GM23338 (cell line): ENCODE data around the gene NPAS3. TPM values are rescaled to one million over a fixed set of nuclear protein-coding genes. Genes with fewer than 3 reads are reported as not detected.

ENCODE experiments used
- ATAC-seq: fragments of 200-7000 bp; cut with Tn5 transposase; 3 replicates; pipeline ENCODE4 v1.9.1; 2020
- DNase-seq: peaks from one replicate; pipeline ENCODE4 v3.0.0-alpha.2; 2015; ENCODE audit warnings: low spot score
- H2AFZ ChIP-seq: fragments of 200-600 bp; sonication (generic); 2 replicates; pipeline ENCODE4 v1.8.0; 2016; ENCODE audit warnings: antibody characterized with exemption, mild to moderate bottlenecking, moderate library complexity
- H3F3A ChIP-seq: fragments of 200-600 bp; sonication (generic); replicated peaks from 2 replicates; pipeline ENCODE4 v1.8.0; 2017; ENCODE audit warnings: antibody characterized with exemption, mixed run types, low read depth
- H3K27ac ChIP-seq: fragments of 200-600 bp; sonication (generic); 2 replicates; pipeline ENCODE4 v1.6.1; 2016; ENCODE audit warnings: low read depth
- H3K27me3 ChIP-seq: fragments of 200-600 bp; sonication (generic); 2 replicates; pipeline ENCODE4 v1.8.0; 2016; ENCODE audit warnings: mild to moderate bottlenecking, mixed run types, moderate library complexity; ENCODE audit not compliant: insufficient read depth
- H3K36me3 ChIP-seq: fragments of 200-600 bp; sonication (generic); 2 replicates; pipeline ENCODE4 v1.8.0; 2016; ENCODE audit warnings: mild to moderate bottlenecking; ENCODE audit not compliant: insufficient read depth
- H3K4me1 ChIP-seq: fragments of 200-600 bp; sonication (generic); 2 replicates; pipeline ENCODE4 v1.8.0; 2016; ENCODE audit warnings: mild to moderate bottlenecking, moderate library complexity; ENCODE audit not compliant: insufficient read depth
- H3K4me2 ChIP-seq: fragments of 200-600 bp; sonication (generic); 2 replicates; pipeline ENCODE4 v1.7.1; 2017; ENCODE audit warnings: mixed run types
- H3K4me3 ChIP-seq: fragments of 200-600 bp; sonication (generic); 2 replicates; pipeline ENCODE4 v1.6.1; 2016; ENCODE audit warnings: mixed run types
- H3K79me2 ChIP-seq: fragments of 200-600 bp; sonication (generic); replicated peaks from 2 replicates; pipeline ENCODE4 v1.8.0; 2017; ENCODE audit warnings: mild to moderate bottlenecking; ENCODE audit not compliant: insufficient read depth
- H3K9me2 ChIP-seq: fragments of 200-600 bp; sonication (generic); 2 replicates; pipeline ENCODE4 v1.8.0; 2017; ENCODE audit not compliant: insufficient read depth
- H4K20me1 ChIP-seq: fragments of 200-600 bp; sonication (generic); replicated peaks from 2 replicates; pipeline ENCODE4 v1.8.0; 2017; ENCODE audit warnings: mild to moderate bottlenecking; ENCODE audit not compliant: insufficient read depth
- H3K27ac Mint-ChIP-seq: 2 replicates; pipeline ENCODE4 v1.8.0; 2020; ENCODE audit warnings: inconsistent platforms, mild to moderate bottlenecking, moderate library complexity, mixed read lengths
- H3K27me3 Mint-ChIP-seq: 3 replicates; pipeline ENCODE4 v1.8.0; 2022; ENCODE audit warnings: low read depth, mild to moderate bottlenecking, moderate library complexity, mixed read lengths, inconsistent platforms; ENCODE audit not compliant: insufficient read depth, poor library complexity
- H3K36me3 Mint-ChIP-seq: 3 replicates; pipeline ENCODE4 v1.8.0; 2021; ENCODE audit warnings: low read depth, mild to moderate bottlenecking, inconsistent platforms, moderate library complexity, mixed read lengths
- H3K4me1 Mint-ChIP-seq: 3 replicates; pipeline ENCODE4 v1.8.0; 2020; ENCODE audit warnings: mild to moderate bottlenecking, inconsistent platforms, mixed read lengths
- H3K4me3 Mint-ChIP-seq: 3 replicates; pipeline ENCODE4 v1.8.0; 2021; ENCODE audit warnings: moderate library complexity, mild to moderate bottlenecking, inconsistent platforms, mixed read lengths
- H3K9me3 Mint-ChIP-seq: 3 replicates; pipeline ENCODE4 v1.8.0; 2020; ENCODE audit warnings: moderate library complexity, mild to moderate bottlenecking, inconsistent platforms, mixed read lengths
- CREB1 ChIP-seq: fragments of 250-450 bp; sonication (Bioruptor Pico); IDR thresholded peaks from 2 replicates; pipeline ENCODE4 v1.5.0; 2020; ENCODE audit warnings: low read depth, mild to moderate bottlenecking, moderate library complexity
- EZH2 ChIP-seq: fragments of 200-600 bp; sonication (generic); IDR thresholded peaks from one replicate; pipeline ENCODE4 v1.8.0; 2017; ENCODE audit warnings: antibody characterized with exemption, mild to moderate bottlenecking, low read depth; ENCODE audit not compliant: unreplicated experiment
- EZH2phosphoT487 ChIP-seq: fragments of 200-600 bp; sonication (generic); IDR thresholded peaks from one replicate; pipeline ENCODE4 v1.8.1; 2018; ENCODE audit warnings: antibody characterized with exemption; ENCODE audit not compliant: unreplicated experiment
- NANOG ChIP-seq: IDR thresholded peaks from 2 replicates; pipeline ENCODE4 v1.6.1; 2016; ENCODE audit warnings: antibody characterized with exemption, borderline replicate concordance
- STAT1 ChIP-seq: IDR thresholded peaks from one replicate; pipeline ENCODE4 v1.6.1; 2016; ENCODE audit warnings: antibody characterized with exemption; ENCODE audit not compliant: unreplicated experiment
- ZNF331 ChIP-seq: fragments of 250-450 bp; sonication (Bioruptor Pico); IDR thresholded peaks from 2 replicates; pipeline ENCODE4 v1.5.0; 2020; ENCODE audit warnings: low read depth, mild to moderate bottlenecking, moderate library complexity
- ZNF462 ChIP-seq: fragments of 250-450 bp; sonication (Bioruptor Pico); IDR thresholded peaks from 2 replicates; pipeline ENCODE4 v1.5.0; 2020; ENCODE audit warnings: mild to moderate bottlenecking, moderate library complexity
- polyA plus RNA-seq: library from polyadenylated mRNA; unstranded; fragments of >200 nt; fragmentation: Nextera tagmentation; extraction: Ambion mirVana; gene quantifications from 2 replicates; pipeline ENCODE4 v1.2.1, GENCODE V29; 2016
- total RNA-seq: library from RNA; depleted of rRNA; stranded (reverse); fragments of >200 nt; shearing (Covaris generic); gene quantifications from 2 replicates; pipeline ENCODE4 v1.2.3, GENCODE V29; 2014
- TF ChIP-seq, protein P1 (sequence below), 2 experiments: fragments of 200-600 bp in 1 of 2; sonication (generic) in 1 of 2; conservative IDR thresholded peaks; 2 replicates each; pipeline versions ENCODE4 v1.5.1 to v1.6.1; 2016 to 2017; ENCODE audit warnings: antibody characterized with exemption in 2 of 2, low read depth in 2 of 2, mild to moderate bottlenecking in 2 of 2, moderate library complexity in 1 of 2

NPAS3 gene
- total and polyA plus RNA-seq, 2 experiments from 2014 or later: 0.17 to 0.19 TPM

- TF ChIP-seq, protein P1, sequence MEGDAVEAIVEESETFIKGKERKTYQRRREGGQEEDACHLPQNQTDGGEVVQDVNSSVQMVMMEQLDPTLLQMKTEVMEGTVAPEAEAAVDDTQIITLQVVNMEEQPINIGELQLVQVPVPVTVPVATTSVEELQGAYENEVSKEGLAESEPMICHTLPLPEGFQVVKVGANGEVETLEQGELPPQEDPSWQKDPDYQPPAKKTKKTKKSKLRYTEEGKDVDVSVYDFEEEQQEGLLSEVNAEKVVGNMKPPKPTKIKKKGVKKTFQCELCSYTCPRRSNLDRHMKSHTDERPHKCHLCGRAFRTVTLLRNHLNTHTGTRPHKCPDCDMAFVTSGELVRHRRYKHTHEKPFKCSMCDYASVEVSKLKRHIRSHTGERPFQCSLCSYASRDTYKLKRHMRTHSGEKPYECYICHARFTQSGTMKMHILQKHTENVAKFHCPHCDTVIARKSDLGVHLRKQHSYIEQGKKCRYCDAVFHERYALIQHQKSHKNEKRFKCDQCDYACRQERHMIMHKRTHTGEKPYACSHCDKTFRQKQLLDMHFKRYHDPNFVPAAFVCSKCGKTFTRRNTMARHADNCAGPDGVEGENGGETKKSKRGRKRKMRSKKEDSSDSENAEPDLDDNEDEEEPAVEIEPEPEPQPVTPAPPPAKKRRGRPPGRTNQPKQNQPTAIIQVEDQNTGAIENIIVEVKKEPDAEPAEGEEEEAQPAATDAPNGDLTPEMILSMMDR (conservative IDR thresholded peaks at IDR 0.05; ENCODE audit: low read depth in 2 of 2): no peak
These were observed 188.9 kb downstream of the NPAS3 start (continued) for GRCh38 chr14:33127531-33127930.

DNA sequence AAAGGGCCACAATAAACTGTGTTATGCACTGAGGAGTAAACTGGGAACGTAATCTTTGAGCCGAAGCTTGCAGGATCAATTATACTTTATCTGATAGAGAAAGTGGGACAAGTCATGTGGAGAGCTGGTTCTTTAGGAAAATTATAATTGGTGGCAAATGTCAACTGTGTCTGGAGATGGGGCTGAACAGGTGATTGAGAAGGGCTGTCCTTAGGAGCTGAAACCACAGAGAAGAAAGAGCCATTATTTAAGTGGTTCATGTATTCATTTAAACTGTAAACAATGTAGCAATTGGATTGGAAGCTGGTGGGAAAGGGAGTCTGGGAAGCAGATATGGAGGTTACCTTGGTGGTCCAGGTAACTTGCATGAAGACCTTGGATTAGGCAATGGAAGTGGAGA is 193.1 kb downstream of the NPAS3 start:
- Histone ChIP-seq H3K4me3 (no peak overlapping the region), H3F3A (no peaks in the 10 kb centered on the region), H3K79me2 (no peaks in the 10 kb centered on the region), H3K4me1 (peaks cover 18% of the 10 kb centered on the region), H3K36me3 (no peaks in the 10 kb centered on the region), H4K20me1 (peaks cover 3% of the 10 kb centered on the region; the same call in 1 of the 2 replicates), H3K4me2 (no peak overlapping the region), H2AFZ (no peak overlapping the region), H3K9me2 (no peaks in the 10 kb centered on the region), H3K27ac (no peak overlapping the region), H3K27me3 (peaks cover 40% of the 10 kb centered on the region)
- Mint-ChIP-seq H3K36me3 (no peaks in the 10 kb centered on the region), H3K27me3 (peaks cover 2% of the 10 kb centered on the region), H3K9me3 (no peaks in the 10 kb centered on the region), H3K4me1 (peaks cover 17% of the 10 kb centered on the region), H3K27ac (no peak overlapping the region), H3K4me3 (no peak overlapping the region)
- no peak for DNase-seq
- no peak for TF ChIP-seq EZH2phosphoT487
- no peak for TF ChIP-seq EZH2
- no peak for TF ChIP-seq STAT1
- ATAC-seq: no peak

GRCh38 chr14:33134162-33134561 is 195.5 kb downstream of the NPAS3 start:
- Histone ChIP-seq H3K4me2 (peak overlapping the region; percentile 18), H3K9me2 (no peaks in the 10 kb centered on the region), H3K27ac (no peak overlapping the region), H3K4me3 (no peak overlapping the region), H3F3A (no peaks in the 10 kb centered on the region), H4K20me1 (peaks cover 3% of the 10 kb centered on the region; the same call in 1 of the 2 replicates), H3K4me1 (peaks cover 18% of the 10 kb centered on the region), H3K36me3 (no peaks in the 10 kb centered on the region), H3K79me2 (no peaks in the 10 kb centered on the region), H3K27me3 (peaks cover 40% of the 10 kb centered on the region), H2AFZ (no peak overlapping the region)
- no peak for ATAC-seq
- Mint-ChIP-seq H3K4me3 (no peak overlapping the region), H3K36me3 (no peaks in the 10 kb centered on the region), H3K27ac (no peak overlapping the region), H3K27me3 (peaks cover 2% of the 10 kb centered on the region), H3K9me3 (no peaks in the 10 kb centered on the region), H3K4me1 (peaks cover 17% of the 10 kb centered on the region)
- no peak for TF ChIP-seq CREB1 (CRISPR knock-in tag)
- no peak for TF ChIP-seq EZH2
- no peak for TF ChIP-seq ZNF462 (CRISPR knock-in tag)
- TF ChIP-seq EZH2phosphoT487: no peak
- TF ChIP-seq STAT1: no peak
- peak; percentile 79; the same call in 1 of the 2 replicates for TF ChIP-seq NANOG
- no peak for TF ChIP-seq ZNF331 (CRISPR knock-in tag)
- no peak for DNase-seq
